ENCODE data around the gene FPGS.
"Not testable (repeated sequence)": the region's sequence is repeated elsewhere in the genome, so short reads cannot be mapped to it uniquely, and the experiment has no call there.

FPGS gene, protein sequence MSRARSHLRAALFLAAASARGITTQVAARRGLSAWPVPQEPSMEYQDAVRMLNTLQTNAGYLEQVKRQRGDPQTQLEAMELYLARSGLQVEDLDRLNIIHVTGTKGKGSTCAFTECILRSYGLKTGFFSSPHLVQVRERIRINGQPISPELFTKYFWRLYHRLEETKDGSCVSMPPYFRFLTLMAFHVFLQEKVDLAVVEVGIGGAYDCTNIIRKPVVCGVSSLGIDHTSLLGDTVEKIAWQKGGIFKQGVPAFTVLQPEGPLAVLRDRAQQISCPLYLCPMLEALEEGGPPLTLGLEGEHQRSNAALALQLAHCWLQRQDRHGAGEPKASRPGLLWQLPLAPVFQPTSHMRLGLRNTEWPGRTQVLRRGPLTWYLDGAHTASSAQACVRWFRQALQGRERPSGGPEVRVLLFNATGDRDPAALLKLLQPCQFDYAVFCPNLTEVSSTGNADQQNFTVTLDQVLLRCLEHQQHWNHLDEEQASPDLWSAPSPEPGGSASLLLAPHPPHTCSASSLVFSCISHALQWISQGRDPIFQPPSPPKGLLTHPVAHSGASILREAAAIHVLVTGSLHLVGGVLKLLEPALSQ

DNA sequence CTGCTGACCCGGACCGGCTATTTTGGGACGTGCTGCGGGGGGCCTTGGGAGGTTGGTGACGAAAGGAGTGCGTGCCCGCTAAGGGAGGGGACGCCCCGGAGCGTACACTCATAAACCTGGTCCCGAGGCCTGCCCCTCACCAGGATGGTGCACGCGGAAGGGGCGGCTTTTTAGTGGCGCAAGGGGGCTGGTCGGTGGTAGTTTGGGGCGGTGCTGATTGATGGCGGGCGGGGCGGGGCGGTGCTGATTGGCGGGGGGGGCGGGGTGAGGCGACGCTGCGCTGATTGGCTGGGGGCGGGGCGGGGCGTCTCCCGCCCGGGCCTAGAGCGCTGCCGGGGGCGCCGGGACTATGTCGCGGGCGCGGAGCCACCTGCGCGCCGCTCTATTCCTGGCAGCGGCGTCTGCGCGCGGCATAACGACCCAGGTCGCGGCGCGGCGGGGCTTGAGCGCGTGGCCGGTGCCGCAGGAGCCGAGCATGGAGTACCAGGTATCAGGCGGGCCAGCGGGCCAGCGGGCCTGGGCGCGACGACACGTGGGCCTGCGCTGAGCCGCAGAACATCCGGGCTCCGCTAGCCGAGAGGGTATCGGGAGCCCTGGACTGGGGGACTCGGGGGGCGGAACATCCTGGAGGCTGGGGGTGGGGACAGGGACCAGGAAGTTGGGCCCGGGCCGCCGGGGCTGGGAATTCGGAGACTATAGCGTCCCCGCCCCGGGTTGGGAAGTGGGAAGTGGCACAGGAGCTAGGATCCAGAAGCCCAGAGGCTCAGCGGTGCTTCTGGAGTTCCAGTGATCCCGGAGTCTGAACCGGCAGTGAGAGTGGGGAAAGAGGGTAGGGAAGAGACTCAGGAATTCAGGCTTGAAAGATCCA is at the start of gene FPGS:
Gene FPGS (plus strand): TSS at position 307 of the 868 bp plus-strand sequence. CDS start 43 bp downstream, at position 350.
- Mint-ChIP-seq H3K4me3 (peak within 1 kb of the TSS; percentile 89 to 99), H3K4me1 (peaks cover 40% of the 10 kb centered on the region), H3K27me3 (no peaks in the 10 kb centered on the region), H3K27ac (peak within 1 kb of the TSS; percentile 96 to 98), H3K9me3 (no peaks in the 10 kb centered on the region)
- DNase-seq (peak; percentile 84 to 89), ATAC-seq (peak; percentile 92)

DNA sequence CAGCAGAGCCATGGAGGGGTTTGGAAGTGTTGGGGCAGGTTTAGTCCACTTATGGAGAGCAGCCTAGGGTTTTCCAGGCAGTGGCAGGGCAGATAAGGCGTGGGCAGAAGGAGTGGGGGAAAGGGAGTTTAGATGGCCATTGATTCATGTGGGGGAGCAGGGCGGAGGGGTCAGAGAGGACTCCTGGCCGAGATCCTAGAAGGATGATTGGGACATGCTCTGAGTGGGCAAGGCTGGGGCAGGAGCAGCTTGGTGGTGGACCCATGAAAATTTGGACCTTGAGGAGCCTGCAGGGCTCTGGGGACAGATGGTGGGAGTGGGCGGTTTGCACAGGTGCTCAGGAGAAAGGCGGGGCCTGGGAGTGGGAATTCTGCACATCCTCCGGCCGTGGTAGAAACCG is 49.5 kb upstream of the FPGS start:
- Mint-ChIP-seq H3K9me3 (no peaks in the 10 kb centered on the region), H3K4me3 (no peak overlapping the region), H3K27ac (no peak overlapping the region), H3K4me1 (peaks cover 22% of the 10 kb centered on the region), H3K27me3 (no peaks in the 10 kb centered on the region)
- no peak for ATAC-seq
- DNase-seq, result no peak

DNA sequence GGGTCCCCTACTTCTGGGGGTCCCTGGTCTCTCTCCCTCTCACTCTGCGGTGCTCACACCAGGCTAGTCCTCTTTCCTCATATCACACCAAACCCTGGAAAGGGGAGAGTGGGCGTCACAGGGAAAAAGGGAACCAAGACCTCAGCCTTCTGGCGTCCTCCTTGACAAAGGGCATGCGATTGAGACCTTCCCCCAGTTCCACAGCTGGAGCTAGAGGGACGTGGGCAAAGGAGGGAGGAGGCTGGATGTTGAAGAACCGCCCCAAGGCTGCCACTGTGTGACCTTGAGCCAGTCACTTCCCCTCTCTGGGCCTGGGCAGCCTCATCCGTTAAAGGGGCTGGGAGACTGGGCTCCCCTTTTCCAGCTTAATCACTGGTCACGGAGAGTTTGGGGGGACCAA is 49.1 kb upstream of the FPGS start:
- Mint-ChIP-seq H3K27me3 (no peaks in the 10 kb centered on the region), H3K4me3 (no peak overlapping the region), H3K27ac (no peak overlapping the region), H3K4me1 (peaks cover 20% of the 10 kb centered on the region), H3K9me3 (no peaks in the 10 kb centered on the region)
- no peak for DNase-seq
- ATAC-seq, result no peak

DNA sequence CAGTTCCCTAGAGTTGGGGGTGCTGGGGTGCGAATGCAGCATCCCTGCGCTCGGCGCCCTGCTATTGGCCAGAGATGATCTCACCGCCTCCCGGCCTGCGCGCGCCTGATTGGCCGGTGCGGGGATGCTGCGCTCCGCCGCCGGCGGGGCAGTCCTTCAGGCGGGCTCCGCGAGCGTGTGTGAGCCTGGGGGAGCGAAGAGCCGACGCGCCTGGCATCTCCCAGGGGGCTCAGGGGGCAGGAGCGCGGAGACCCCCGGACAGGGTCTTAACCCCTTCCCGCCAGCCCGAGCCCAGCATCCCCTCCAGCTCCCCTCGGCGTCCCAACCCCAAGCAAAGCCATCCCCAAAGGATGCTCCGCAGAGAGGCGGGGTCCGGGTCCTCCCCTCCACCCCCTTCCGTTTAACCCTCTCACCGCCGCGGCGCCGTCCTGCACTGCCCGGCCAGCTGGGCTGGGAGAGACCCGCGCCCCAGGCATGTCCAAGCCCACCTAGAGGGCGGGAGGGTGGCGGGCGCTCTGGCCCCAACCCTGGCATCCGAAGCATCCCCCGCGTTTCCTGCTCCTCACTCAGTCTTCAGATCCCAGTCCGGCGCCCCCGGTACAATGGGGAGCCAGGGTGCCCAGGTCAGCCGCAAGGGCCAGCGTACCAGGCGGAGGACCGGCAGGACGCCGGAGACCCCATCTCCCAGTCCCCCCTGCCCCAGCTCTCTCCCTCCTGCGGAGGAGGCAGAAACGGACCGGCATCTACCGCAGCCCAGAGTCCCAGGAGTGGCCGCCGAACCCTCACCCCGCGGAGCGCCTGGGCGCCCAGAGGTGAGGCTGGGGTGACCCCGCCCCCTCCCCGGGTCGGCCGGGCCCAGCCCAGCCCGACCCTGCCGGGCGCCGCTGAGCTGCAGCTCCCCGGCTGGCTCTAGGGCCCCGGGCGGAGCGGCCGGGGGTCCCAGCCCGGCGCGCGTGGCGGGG is 48.3 kb upstream of the FPGS start:
- ATAC-seq (peak; percentile 60), DNase-seq (no peak)
- peaks cover 18% of the 10 kb centered on the region for H3K4me1 Mint-ChIP-seq
- H3K9me3 Mint-ChIP-seq, result no peaks in the 10 kb centered on the region
- H3K27me3 Mint-ChIP-seq, result no peaks in the 10 kb centered on the region
- no peak overlapping the region for H3K4me3 Mint-ChIP-seq
- H3K27ac Mint-ChIP-seq, result no peak overlapping the region

DNA sequence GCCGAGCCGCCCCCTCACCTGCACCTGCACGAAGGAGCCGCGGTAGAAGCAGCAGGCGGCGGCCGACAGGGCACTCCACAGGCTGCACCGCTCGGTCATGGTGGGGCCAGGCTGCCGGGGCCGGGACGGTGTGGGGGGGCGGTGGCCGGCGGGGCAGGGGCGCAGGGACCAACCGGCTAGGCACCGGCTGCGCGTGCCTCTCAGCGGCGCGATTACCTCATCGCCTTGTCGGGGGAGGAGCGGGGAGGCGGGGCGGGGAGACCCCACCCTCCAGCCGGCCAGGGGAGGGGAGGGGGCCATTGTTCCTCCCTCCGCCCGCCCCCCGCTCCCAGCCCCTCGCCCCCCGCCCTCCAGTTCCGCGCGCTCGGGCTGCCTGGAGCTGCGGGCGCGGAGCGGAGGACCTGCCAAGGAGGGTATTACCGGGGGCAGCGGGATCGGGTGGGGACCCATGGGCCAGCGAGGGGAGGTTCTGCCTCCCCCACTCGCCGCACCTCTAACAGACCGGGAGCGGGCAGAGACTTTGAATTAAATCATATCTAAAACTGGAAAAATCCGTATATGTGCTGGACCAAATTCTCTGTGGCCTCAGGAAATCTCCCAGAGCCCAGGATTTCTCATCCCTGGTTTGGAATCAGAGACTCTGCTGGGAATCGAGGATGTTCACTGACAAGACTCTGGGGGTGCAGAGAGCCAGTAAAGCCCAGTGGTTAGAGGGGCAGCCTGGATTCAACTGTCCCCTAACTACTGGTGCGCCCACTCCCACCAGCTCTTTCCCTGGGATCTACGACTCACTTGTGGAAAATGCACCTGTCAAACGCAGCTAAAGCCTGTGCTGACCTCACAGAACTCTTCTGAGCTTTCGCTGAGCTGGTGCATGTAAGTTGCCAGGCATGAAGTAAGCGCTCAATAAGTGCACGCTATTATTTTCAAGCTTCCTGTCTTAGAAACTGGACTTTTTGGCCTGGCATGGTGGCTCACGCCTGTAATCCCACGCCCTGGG is 47.3 kb upstream of the FPGS start:
- Mint-ChIP-seq H3K4me1 (peaks cover 17% of the 10 kb centered on the region), H3K9me3 (no peaks in the 10 kb centered on the region), H3K4me3 (no peak overlapping the region), H3K27me3 (no peaks in the 10 kb centered on the region), H3K27ac (peak overlapping the region in 1 of 2 donors; percentile 54)
- ATAC-seq (peak; percentile 63), DNase-seq (no peak)

DNA sequence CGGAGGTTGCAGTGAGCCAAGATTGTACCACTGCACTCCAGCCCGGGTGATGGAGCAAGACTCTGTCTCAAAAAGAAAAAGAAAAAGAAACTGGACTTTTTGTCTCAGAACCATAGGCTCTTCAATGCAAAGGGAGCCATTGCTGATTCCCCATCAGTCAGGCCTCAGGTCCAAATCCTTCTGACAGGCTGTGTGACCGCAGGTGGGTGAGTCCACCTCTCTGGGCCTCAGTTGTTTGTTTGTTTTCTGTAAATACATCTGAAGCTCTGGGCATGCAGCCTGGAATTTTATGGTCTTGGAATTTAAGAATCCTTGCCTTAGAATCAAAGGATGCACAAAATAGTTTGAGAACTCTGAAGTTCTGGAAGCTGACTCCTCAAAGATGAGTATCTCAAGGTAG is 46.4 kb upstream of the FPGS start:
- Mint-ChIP-seq H3K4me1 (peaks cover 16% of the 10 kb centered on the region), H3K9me3 (no peaks in the 10 kb centered on the region), H3K4me3 (no peak overlapping the region), H3K27me3 (no peaks in the 10 kb centered on the region), H3K27ac (no peak overlapping the region)
- DNase-seq (no peak), ATAC-seq (no peak)

DNA sequence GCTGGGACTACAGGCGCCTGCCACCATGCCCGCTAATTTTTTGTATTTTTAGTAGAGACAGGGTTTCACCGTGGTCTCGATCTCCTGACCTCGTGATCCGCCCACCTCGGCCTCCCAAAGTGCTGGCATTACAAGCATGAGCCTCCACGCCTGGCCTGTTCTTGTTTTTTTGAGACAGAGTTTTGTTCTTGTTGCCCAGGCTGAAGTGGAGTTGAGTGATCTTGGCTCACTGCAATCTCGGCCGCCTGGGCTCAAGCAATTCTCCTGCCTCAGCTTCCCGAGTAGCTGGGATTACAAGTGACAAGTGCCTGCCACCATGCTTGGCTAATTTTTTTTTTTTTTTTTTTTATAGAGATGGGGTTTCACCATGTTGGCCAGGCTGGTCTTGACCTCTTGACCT is 45.9 kb upstream of the FPGS start:
- H3K4me3 Mint-ChIP-seq, ATAC-seq, DNase-seq, H3K9me3 Mint-ChIP-seq, H3K27me3 Mint-ChIP-seq: not testable (repeated sequence)
- Mint-ChIP-seq H3K4me1 (peaks cover 12% of the 10 kb centered on the region), H3K27ac (peak overlapping the region; percentile 65 to 71)

DNA sequence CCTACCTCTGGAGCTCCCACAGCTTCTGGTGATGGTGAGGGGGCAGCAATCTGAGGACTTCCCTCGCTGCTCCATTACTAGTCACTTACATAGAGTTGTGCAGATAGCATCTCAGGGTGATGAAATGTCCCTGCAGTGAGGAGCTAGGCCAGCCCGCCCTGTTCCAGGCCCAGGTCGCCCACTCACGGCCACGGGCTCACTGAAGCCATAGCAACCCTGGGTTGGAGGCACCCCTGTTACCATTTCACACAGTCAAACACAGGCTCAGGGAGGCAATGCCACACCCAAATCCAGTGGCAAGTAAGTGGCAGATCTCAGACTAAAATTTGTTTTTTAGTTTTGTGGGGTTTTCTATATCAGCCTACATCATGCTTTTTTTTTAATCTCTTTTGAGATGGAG is 43.8 kb upstream of the FPGS start:
- peaks cover 23% of the 10 kb centered on the region for H3K4me1 Mint-ChIP-seq
- H3K27me3 Mint-ChIP-seq, result no peaks in the 10 kb centered on the region
- no peak for DNase-seq
- peak overlapping the region in 1 of 2 donors; percentile 75 for H3K27ac Mint-ChIP-seq
- H3K9me3 Mint-ChIP-seq, result no peaks in the 10 kb centered on the region
- ATAC-seq, result no peak
- no peak overlapping the region for H3K4me3 Mint-ChIP-seq

DNA sequence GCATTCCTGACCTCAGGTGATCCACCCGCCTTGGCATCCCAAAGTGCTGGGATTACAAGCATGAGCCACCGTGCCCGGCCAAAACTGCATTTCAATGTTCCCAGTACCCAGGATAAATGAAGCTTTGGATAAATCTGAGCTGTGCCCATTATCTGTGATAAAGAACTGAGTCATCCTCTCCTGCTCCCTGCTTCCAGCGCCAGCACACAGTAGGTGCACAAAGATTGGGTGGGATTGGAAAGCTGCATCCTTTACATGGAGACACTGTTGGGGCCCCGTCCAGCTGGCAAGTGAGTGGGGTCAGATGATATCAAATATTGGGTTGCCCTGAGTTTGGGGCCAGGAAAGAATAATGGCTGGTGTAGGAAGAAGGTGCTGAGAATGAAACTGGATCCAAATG is 41.6 kb upstream of the FPGS start:
- H3K27ac Mint-ChIP-seq, result peak overlapping the region in 1 of 2 donors; percentile 48
- peaks cover 45% of the 10 kb centered on the region for H3K4me1 Mint-ChIP-seq
- no peaks in the 10 kb centered on the region for H3K9me3 Mint-ChIP-seq

DNA sequence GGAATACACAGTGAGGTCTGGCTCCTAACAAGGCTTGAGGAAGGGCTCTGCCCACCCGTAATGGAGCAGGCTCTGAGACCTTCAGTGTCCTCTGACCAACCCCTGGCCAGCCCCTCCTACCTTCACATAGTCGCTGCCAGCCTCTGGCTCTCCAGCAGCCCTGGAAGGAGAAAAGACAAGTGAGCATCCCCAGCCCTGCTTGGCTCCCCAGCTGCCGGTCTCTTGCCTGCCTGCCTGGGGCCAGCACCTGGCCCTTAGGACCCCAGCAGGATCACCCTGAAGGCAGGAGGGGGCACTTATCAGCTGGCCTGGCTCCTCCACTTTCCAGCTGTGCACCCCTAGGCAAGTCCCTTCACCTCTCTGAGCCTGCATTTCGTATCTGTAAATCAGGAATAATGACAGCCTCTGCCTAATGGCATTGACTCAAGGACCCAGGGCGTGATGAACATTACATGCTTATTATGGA is 41.2 kb upstream of the FPGS start:
- no peak overlapping the region for H3K27ac Mint-ChIP-seq
- H3K27me3 Mint-ChIP-seq, result no peaks in the 10 kb centered on the region
- DNase-seq (no peak), ATAC-seq (no peak)
- H3K4me1 Mint-ChIP-seq, result peaks cover 50% of the 10 kb centered on the region
- no peaks in the 10 kb centered on the region for H3K9me3 Mint-ChIP-seq
- H3K4me3 Mint-ChIP-seq, result no peak overlapping the region

More for the DNA sequence above, 41.6 kb upstream of the FPGS start:
- H3K27me3 Mint-ChIP-seq, result no peaks in the 10 kb centered on the region
- no peak overlapping the region for H3K4me3 Mint-ChIP-seq
- no peak for DNase-seq
- no peak for ATAC-seq

DNA sequence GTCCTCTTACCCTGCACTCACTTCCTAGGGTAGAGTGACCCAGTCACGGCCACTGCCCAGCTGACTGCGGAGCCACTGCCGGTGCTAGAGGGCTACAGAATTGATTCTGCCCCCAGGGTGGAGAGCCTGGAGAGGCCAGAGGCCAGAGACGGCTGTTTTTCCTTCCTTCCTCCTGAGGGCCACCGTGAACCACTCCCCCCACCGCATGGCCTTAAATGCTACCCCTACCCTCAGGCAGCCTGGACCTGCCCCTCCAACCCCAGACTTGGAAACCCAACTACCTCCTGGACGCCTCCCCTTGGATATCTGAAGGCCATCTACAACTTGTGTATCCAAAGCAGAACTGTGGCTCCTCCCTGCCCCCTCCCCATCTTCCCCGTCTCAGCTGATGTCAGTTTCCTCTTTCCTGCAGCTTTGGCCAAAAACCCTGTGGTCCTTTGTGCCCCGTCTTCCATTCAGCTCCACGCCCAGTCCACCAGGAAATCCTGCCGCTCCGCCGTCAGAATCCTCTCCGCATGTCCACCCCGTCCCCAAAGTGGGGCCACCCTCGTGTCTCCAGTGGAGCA is 40.5 kb upstream of the FPGS start:
- peak; percentile 22 for ATAC-seq
- no peak for DNase-seq
- Mint-ChIP-seq H3K4me1 (peaks cover 56% of the 10 kb centered on the region), H3K4me3 (no peak overlapping the region), H3K27me3 (no peaks in the 10 kb centered on the region), H3K9me3 (no peaks in the 10 kb centered on the region), H3K27ac (no peak overlapping the region)

DNA sequence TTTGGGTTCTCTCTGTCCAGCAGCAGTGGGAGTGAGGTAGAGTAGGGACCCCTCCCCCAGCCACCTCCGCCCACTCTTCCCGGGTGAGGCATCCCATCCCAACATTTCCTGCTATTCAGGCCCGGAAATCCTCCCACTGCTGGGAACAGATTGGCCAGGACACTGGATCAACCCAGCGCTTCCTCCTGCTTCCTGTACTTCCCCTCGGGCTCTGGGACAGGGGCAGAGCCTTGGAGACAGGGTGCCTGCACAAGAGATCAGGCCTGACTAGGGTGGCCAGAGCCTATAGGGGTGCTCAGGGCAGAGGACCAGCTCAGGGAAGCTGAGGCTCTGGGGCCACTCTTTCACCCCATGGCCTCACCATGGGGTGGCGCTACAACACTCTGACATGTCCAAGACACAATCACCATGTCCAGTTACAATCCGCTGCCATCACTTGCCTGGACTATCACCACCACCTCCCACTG is 38.7 kb upstream of the FPGS start:
- Mint-ChIP-seq H3K27ac (peak overlapping the region in 1 of 2 donors; percentile 24), H3K4me1 (peaks cover 68% of the 10 kb centered on the region), H3K27me3 (no peaks in the 10 kb centered on the region)

DNA sequence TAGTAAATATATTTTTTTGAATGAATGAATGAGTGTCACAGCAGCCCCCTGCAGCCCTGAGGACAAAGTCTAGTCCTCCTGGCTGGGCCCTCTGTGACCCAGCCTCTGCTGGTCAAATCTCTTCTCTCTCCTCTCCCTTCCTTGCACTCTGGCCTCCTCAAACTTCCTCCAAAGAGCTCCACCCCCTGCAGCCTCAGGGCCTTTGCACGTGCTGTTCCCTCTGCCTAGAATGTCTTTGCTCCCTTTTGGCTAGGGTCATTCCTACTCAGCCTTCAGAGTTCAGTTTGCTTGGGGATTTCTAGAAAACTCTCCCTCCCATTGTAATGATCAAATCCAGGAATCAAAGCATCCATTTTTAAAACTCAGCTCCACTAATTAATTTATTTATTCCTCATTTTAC is 37.3 kb upstream of the FPGS start:
- H3K27ac Mint-ChIP-seq, result peak overlapping the region; percentile 19 to 65
- DNase-seq (no peak), ATAC-seq (no peak)
- H3K4me1 Mint-ChIP-seq, result peaks cover 81% of the 10 kb centered on the region
- no peaks in the 10 kb centered on the region for H3K27me3 Mint-ChIP-seq
- no peak overlapping the region for H3K4me3 Mint-ChIP-seq
- H3K9me3 Mint-ChIP-seq, result no peaks in the 10 kb centered on the region

More for the DNA sequence above, 38.7 kb upstream of the FPGS start:
- Mint-ChIP-seq H3K4me3 (no peak overlapping the region), H3K9me3 (no peaks in the 10 kb centered on the region)
- no peak for DNase-seq
- peak; percentile 55 for ATAC-seq
